Vagina (tissue), 2 donors: ENCODE data around the gene RTF2. TPM values are rescaled to one million over a fixed set of nuclear protein-coding genes. Genes with fewer than 3 reads are reported as not detected.

Experiments used
- DNase-seq, 2 donors: peaks; one replicate each; pipeline ENCODE4 v3.0.0-alpha.2; 2017; ENCODE audit errors: extremely low spot score in 2 of 2
- H3K27ac ChIP-seq: fragments of 200-600 bp; sonication (generic); one replicate; pipeline ENCODE4 v1.5.1; 2019
- H3K27me3 ChIP-seq: fragments of 200-600 bp; sonication (generic); one replicate; pipeline ENCODE4 v1.5.1; 2019
- H3K36me3 ChIP-seq, 2 donors: fragments of 200-600 bp; sonication (generic); one replicate each; pipeline ENCODE4 v1.5.1; 2017 to 2019
- H3K4me1 ChIP-seq: fragments of 200-600 bp; sonication (generic); one replicate; pipeline ENCODE4 v1.5.1; 2019
- H3K4me3 ChIP-seq, 2 donors: fragments of 200-600 bp; sonication (generic); 1 replicate in 1 of 2; 2 replicates in 1 of 2; pipeline ENCODE4 v1.5.1; 2016 to 2019
- H3K9me3 ChIP-seq: fragments of 200-600 bp; sonication (generic); one replicate; pipeline ENCODE4 v1.5.1; 2019
- CTCF ChIP-seq, 3 experiments: fragments of 450-650 bp in 2 of 3; fragments of 200-600 bp in 1 of 3; sonication (generic) in 1 of 3; IDR thresholded peaks; one replicate each; pipeline ENCODE4 v1.5.1; 2017 to 2019; ENCODE audit warnings: antibody characterized with exemption in 3 of 3, mild to moderate bottlenecking in 2 of 3, moderate library complexity in 2 of 3
- POLR2A ChIP-seq, 2 donors: fragments of 450-650 bp; IDR thresholded peaks; one replicate each; pipeline ENCODE4 v1.6.1; 2017; ENCODE audit warnings: antibody characterized with exemption in 2 of 2, mild to moderate bottlenecking in 2 of 2, moderate library complexity in 2 of 2
- POLR2AphosphoS5 ChIP-seq, 2 donors: sonication (generic); formaldehyde crosslinking; IDR thresholded peaks; one replicate each; pipeline ENCODE4 v1.9.0; 2017; ENCODE audit warnings: antibody characterized with exemption in 2 of 2, mild to moderate bottlenecking in 2 of 2, low read depth in 1 of 2; ENCODE audit not compliant: insufficient read depth in 1 of 2
- intact Hi-C: fragments of 100-400 bp; cut with DNase I; formaldehyde crosslinking; loops from one replicate; pipeline ENCODE4 v1.15.1; 2023
- total RNA-seq: library from RNA; depleted of rRNA; stranded (reverse); fragments of >200 nt; gene quantifications from one replicate; pipeline ENCODE4 v1.2.3, GENCODE V29; 2016

RTF2 gene
- total RNA-seq, 1 donor from 2014 or later = 47.1 TPM

GRCh38 chr20:56429941-56430340 lies 38.5 kb upstream of the RTF2 start:
- TF ChIP-seq POLR2A (IDR thresholded peaks at IDR 0.05) (no peak), POLR2AphosphoS5 (IDR thresholded peaks at IDR 0.05; ENCODE audit: insufficient read depth in 1 of 2, low read depth in 1 of 2) (no peak), CTCF (IDR thresholded peaks at IDR 0.05) (no peak)
- Histone ChIP-seq H3K9me3 (no peaks in the 10 kb centered on the region), H3K27ac (no peak overlapping the region), H3K4me3 (no peak overlapping the region), H3K4me1 (no peaks in the 10 kb centered on the region), H3K36me3 (no peaks in the 10 kb centered on the region), H3K27me3 (no peaks in the 10 kb centered on the region)
- DNase-seq = no peak
- intact Hi-C loops = no loop called here

- no peaks in the 10 kb centered on the region for H3K4me1 ChIP-seq
- TF ChIP-seq POLR2AphosphoS5 (IDR thresholded peaks at IDR 0.05; ENCODE audit: insufficient read depth in 1 of 2, low read depth in 1 of 2) = no peak
- no peak for TF ChIP-seq CTCF (IDR thresholded peaks at IDR 0.05)
- H3K27ac ChIP-seq = no peak overlapping the region
- H3K4me3 ChIP-seq = no peak overlapping the region
- no peak for DNase-seq
- no peaks in the 10 kb centered on the region for H3K27me3 ChIP-seq
- intact Hi-C loops = no loop called here
- H3K36me3 ChIP-seq = no peaks in the 10 kb centered on the region
- no peaks in the 10 kb centered on the region for H3K9me3 ChIP-seq
Observed at GRCh38 chr20:56430461-56430860, 38.0 kb upstream of the RTF2 start.

GRCh38 chr20:56430957-56431356 lies 37.5 kb upstream of the RTF2 start:
- no peak overlapping the region for H3K27ac ChIP-seq
- intact Hi-C loops = no loop called here

GRCh38 chr20:56431471-56431870 lies 37.0 kb upstream of the RTF2 start:
- no peaks in the 10 kb centered on the region for H3K27me3 ChIP-seq
- no peak overlapping the region for H3K27ac ChIP-seq
- intact Hi-C loops = no loop called here
- DNase-seq = no peak
- no peaks in the 10 kb centered on the region for H3K36me3 ChIP-seq
- no peak overlapping the region for H3K4me3 ChIP-seq
- H3K9me3 ChIP-seq = no peaks in the 10 kb centered on the region
- no peaks in the 10 kb centered on the region for H3K4me1 ChIP-seq
- TF ChIP-seq POLR2A (IDR thresholded peaks at IDR 0.05) (no peak), CTCF (IDR thresholded peaks at IDR 0.05) (no peak), POLR2AphosphoS5 (IDR thresholded peaks at IDR 0.05; ENCODE audit: insufficient read depth in 1 of 2, low read depth in 1 of 2) (no peak)

More at GRCh38 chr20:56430957-56431356, 37.5 kb upstream of the RTF2 start:
- H3K4me1 ChIP-seq = no peaks in the 10 kb centered on the region
- TF ChIP-seq POLR2AphosphoS5 (IDR thresholded peaks at IDR 0.05; ENCODE audit: insufficient read depth in 1 of 2, low read depth in 1 of 2) (no peak), POLR2A (IDR thresholded peaks at IDR 0.05) (no peak), CTCF (IDR thresholded peaks at IDR 0.05) (no peak)
- DNase-seq = no peak
- no peaks in the 10 kb centered on the region for H3K36me3 ChIP-seq
- H3K27me3 ChIP-seq = no peaks in the 10 kb centered on the region
- no peaks in the 10 kb centered on the region for H3K9me3 ChIP-seq
- H3K4me3 ChIP-seq = no peak overlapping the region

- Histone ChIP-seq H3K4me1 (no peaks in the 10 kb centered on the region), H3K9me3 (no peaks in the 10 kb centered on the region), H3K4me3 (no peak overlapping the region), H3K27me3 (no peaks in the 10 kb centered on the region), H3K36me3 (no peaks in the 10 kb centered on the region), H3K27ac (no peak overlapping the region)
- DNase-seq = no peak
- TF ChIP-seq POLR2AphosphoS5 (IDR thresholded peaks at IDR 0.05; ENCODE audit: insufficient read depth in 1 of 2, low read depth in 1 of 2) (no peak), POLR2A (IDR thresholded peaks at IDR 0.05) (no peak), CTCF (IDR thresholded peaks at IDR 0.05) (no peak)
- intact Hi-C loops = no loop called here
Observed at GRCh38 chr20:56433221-56433879, 35.1 kb upstream of the RTF2 start.
